Jurkat, Clone E6-1 (cell line): ENCODE results near the gene SIPA1L3.

Source experiments
- DNase-seq: peaks from one replicate; pipeline ENCODE4 v3.0.0-alpha.2; 2011; ENCODE audit warnings: low read depth, low spot score
- H3K4me3 ChIP-seq: 2 replicates; pipeline ENCODE4 v1.5.1; 2011; ENCODE audit warnings: mild to moderate bottlenecking, low read length, control low read depth, moderate library complexity

SIPA1L3 gene

DNA sequence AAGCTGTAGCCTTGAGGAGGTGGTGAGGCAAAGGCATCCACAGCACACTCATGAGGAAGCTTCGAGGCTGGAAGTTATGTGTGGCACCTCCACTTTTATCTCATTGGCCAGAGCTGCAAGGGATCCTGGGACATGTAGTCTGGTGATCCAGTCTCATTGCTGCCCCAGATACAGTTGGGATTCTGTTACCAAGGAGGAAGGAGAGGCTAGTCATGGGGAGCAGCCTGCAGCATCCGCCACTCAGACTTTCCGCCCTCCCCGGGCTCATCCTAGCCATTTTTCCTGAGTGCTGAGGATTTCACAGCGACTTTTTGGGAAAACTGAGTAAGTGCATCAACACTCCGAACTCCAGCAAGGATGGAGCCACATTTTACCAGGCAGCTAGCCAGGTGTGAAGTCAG, 242.7 kb downstream of the SIPA1L3 start:
- no peak for DNase-seq
- no peak overlapping the region for H3K4me3 ChIP-seq

DNA sequence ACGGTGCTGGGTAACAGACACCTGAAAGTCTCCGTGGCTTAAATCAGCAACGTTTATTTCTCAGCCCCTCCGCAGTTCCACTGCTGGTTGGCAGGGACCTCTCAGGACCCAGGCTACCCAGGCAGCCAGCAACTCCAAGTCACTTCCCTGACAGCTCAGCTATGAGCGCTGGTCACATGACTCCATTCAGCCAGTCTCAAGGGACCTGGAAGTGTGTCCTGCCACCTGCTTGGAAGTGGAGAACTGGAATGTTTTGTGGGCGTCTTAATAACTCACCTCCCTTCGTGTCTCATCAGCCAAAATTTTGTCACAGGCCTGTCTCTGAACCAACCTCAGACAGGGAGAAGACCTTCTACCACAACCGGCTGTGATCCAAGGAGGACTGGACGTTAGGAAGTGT, 244.2 kb downstream of the SIPA1L3 start:
- no peak overlapping the region for H3K4me3 ChIP-seq
- no peak for DNase-seq

DNA sequence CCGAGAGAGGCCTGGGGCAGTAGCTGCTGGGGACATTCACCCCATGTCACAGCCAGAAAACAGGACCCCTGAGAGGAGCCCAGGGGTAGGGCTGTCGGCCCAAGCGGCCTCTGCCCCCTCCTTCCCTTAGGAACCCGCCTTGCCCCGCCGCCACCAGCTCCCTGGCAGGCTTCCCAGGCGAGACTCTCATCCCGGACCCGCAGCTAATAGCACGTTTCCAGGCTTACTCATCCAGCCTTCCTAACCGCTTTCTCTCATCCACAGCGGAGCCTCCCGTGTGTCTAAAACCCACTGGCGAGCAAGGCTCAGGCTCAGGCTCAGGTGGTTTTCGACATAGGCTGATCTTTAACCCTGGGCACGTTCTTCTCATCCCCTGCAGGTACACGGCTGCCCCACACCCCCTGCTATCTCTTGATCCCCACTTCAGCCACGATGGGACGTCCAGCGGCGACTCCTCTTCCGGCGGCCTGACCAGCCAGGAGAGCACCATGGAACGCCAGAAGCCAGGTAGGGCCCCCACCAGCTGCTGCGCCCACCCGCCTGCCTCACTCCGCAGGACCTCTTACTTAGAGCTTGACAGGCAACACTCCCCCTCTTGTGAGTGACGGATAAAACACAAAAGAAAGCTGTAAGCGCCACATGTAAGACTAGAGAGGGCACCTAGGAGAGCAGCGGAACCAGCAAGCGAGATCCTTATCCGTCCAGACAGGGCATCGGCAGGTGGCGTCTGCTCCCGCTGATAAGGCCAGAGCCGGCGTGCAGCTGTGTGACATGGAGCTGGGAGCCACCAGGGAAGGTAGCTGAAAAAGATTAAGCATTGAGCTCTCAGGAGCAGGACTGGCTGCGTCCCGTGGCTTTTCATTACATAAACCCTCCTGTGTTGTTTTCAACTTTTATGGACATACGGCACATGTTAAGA, 245.7 kb downstream of the SIPA1L3 start:
- DNase-seq = no peak
- H3K4me3 ChIP-seq = no peak overlapping the region

DNA sequence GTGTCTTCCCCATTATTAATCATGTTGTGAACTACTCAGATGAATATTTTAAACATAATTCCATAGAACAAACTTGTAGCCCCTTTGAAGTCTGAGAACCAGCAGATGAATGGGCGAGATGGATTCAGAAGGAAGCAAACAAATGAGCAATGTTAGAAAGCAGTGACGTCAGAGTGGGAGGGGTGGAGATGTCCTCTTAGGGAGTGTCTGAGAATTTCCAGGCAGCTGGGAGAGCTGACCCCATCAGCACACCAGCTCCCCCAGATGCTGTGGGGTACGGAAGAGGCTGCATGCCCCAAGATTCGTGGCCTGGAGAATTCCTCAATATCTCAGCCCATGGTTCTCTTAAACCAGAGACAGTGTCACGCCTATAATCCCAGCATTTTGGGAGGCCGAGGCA, 248.4 kb downstream of the SIPA1L3 start:
- no peak for DNase-seq
- H3K4me3 ChIP-seq = no peak overlapping the region

DNA sequence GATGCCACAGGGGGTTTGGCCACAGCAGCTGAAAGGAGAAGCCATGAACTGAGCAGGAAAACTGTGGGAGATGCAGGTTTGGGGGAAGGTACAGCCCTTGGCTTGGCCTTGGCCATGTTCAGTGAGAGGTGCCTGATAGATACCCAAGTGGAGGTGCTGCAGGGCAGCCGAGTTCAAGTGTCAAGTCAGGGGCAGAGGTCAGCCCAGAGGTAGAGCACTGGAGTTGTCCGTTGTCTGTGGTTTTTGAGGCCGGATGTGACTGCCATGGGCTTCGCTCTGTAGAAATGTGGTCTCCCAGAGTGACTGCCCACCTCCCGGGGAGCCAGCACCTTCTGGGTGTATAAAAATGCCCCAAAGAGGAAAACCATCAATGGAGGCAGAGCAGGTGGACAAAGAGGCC, 251.7 kb downstream of the SIPA1L3 start:
- no peak for DNase-seq
- no peak overlapping the region for H3K4me3 ChIP-seq

DNA sequence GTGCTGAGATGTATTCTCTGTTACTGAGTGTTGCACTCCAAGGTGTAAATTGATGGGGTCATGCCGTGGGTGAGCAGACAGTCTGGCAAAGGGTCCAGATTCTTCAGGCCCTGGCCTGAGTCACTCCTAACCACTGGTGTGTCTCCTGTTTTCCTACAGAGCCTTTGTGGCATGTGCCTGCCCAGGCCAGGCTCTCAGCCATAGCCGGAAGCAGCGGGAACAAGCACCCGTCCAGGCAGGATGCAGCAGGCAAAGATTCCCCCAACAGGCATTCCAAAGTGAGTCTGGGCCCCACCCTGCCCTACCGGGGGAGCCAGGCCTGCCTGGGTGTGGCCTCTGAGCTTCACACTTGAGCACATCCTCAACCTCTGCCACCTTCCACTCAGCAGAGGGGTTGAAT, 255.1 kb downstream of the SIPA1L3 start:
- DNase-seq = no peak

DNA sequence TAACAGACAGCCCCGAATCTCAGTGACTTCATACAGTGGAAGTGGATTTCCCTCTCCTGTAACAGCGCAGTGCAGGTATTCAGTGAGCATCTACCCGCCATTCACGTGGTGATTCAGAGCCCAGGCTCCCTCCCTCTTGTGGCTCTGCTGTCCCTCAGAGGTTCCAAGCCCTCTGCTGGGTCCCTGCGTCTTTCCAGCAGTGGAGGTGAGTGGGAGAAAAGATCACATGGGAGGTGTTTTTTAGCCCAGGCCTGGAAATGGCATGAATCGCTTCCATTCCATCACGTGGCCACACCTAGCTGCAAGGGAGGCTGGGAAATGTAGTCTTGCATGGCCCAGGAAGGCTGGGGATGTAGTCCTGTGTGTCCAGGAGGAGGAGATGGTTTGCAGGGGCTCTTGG, 255.6 kb downstream of the SIPA1L3 start:
- DNase-seq = no peak
- H3K4me3 ChIP-seq = no peak overlapping the region

More for the DNA sequence above, 255.1 kb downstream of the SIPA1L3 start:
- no peak overlapping the region for H3K4me3 ChIP-seq

DNA sequence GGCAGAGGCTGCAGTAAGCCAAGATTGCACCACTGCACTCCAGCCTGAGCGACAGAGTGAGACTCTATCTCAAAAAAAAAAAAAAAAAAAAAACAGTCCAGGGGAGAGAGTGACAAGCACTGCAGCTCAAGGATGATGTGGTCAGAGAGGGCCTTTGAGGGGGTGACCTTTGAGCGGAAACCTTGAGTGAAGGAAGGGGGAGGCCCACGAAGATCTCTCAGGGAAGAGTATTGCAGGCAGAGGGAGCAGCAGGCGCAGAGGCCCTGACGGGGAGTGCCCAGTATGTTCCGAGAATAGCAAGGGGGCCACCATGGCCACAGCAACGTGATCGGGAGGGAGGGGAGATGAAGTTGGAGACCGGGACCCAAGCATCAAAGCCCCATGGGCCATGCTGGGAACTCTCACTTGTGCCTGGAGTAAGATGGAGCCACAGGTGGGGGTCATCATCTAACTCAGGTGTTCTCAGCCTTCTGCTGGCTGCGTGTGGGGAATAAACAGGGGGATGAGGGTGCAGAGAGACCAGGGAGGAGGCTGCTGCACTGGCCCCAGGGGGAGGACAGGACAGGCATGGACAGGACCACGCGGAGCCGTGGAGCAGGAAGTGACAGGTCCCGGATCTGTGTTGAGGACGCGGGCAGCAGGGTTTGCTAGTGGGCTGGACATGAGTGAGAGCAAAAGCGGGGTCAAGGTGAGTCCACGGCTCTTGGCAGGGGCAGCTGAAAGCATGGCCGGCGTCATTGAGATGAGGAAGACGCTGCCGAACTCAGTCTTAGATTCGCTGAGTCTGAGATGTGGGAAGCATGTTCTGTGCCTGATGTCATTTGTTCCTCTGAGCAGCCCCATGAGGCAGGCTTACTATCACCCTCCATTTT, 256.6 kb downstream of the SIPA1L3 start:
- no peak for DNase-seq
- no peak overlapping the region for H3K4me3 ChIP-seq

DNA sequence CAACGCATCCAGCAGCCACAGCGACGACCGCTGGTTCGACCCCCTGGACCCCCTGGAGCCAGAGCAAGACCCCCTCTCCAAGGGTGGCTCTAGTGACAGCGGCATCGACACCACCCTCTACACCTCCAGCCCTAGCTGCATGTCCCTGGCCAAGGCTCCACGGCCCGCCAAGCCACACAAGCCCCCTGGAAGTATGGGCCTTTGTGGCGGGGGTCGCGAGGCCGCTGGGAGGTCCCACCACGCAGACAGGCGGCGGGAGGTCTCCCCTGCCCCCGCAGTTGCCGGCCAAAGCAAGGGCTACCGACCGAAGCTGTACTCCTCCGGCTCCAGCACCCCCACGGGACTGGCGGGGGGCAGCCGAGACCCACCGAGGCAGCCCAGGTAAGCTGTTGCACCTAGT, 257.5 kb downstream of the SIPA1L3 start:
- no peak overlapping the region for H3K4me3 ChIP-seq
- DNase-seq = no peak

DNA sequence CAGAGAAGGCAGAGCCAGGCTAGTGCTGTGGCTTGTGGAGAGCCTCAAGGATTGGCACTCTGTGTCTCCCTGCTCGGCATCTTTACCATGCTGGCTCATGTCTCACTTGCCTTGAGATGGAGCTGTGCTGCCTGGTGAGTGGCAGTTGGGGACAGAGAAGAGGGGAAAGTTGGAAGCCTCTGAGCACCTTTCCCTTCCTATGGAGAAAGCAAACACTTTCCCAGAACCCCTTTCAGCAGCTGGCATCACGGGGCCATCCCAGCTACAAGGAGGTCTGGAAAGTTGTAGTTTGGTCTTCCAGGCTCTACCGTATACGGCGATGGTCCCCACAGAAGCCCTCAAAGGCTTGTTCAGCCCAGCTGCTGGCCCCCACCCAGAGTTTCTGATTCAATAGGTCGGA, 258.3 kb downstream of the SIPA1L3 start:
- DNase-seq = no peak
- H3K4me3 ChIP-seq = no peak overlapping the region

DNA sequence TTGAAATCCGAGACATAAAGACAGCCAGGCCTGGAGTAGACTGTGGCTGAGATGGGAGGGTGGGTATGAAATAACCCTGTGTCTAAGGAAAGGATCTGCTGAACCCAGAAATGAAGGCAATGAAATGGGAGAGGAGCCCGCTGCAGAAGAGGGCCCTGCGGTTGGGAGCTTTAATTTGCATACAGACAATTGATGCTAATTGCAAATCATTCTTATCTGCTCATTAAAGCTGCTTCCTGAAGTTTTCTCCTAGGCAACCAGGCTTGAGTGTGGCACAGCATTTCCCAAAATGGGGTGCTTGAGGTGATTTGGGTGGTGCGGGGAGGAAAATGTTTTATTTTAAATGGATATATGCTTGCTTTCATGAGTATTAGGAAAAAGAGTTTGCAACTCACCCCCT, 261.6 kb downstream of the SIPA1L3 start:
- no peak overlapping the region for H3K4me3 ChIP-seq

DNA sequence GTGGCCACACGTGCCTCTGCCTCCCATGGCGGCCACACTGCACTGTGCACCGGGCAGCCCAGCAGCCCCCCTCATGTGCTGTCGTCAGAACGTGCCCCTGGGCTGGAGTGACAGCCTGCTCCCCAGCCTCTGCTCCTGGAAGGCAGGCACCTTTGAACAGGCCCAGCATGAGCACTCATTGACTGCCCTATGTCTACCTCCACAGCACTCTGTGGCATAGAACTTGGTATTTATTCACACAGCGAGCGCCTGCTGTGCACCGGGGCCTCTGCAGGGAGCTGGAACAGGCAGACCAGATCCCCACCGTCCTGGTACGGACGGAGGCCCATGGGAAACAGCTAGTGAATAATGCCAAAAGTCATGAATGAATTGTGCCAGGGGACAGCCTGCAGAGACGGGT, 263.3 kb downstream of the SIPA1L3 start:
- no peak overlapping the region for H3K4me3 ChIP-seq
- DNase-seq = no peak

More for the DNA sequence above, 261.6 kb downstream of the SIPA1L3 start:
- DNase-seq = no peak

DNA sequence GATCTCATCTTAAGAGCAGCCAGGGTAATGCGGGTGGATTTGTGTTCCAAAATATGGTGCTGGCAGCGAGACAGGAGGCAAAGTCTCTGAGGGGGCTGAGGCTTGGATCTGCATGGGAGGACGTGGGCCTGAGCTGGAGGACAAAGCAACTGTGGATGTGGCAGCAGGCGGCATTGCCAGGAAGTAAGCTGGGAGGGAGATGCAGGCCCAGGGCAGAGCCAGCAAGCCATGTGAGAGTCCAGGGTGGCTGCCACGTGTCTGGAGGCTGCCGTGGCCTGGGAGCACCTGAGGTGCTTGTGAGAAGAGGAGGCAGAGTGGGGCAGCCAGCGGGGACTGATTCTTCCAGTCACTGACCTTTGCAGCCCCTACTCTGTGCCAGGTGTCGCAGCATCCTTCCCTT, 265.0 kb downstream of the SIPA1L3 start:
- H3K4me3 ChIP-seq = no peak overlapping the region
- DNase-seq = no peak

DNA sequence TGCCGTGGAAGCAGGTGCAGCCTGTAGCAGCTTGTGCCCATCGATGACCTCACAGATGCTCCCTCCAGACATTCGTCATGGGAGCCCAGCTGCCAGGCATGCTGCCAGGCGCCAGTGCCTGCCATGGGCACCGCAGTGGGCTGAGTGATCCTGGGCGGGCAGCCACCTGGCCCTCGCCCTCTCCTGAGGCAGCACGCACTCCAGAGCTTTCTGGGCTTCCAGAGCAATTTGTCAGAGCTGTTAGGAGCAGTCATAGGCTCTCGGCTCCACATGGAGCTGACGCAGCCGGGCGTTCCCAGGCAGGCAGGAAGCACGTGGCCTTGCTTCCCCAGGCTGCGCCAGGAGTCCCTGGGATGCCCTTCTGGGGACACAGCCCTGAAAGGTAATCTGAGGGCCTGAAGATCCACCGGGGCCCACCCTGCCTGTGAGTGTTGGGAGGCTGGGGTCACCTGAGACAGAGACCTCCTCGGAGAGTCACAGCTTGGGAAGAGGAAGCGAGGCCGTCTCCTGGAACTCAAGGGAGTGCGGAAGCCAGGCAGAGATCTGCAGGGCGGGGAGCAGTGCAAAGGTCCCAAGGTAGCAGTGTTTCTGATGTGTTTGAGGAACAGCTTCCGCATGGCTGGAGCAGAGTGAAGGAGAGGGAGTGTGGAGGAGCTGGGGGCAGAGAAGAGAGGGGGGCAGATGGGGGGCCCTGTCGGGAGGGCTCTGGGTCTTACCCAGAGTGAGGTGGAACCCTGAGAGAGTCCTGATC, 266.5 kb downstream of the SIPA1L3 start:
- no peak for DNase-seq
- H3K4me3 ChIP-seq = no peak overlapping the region

DNA sequence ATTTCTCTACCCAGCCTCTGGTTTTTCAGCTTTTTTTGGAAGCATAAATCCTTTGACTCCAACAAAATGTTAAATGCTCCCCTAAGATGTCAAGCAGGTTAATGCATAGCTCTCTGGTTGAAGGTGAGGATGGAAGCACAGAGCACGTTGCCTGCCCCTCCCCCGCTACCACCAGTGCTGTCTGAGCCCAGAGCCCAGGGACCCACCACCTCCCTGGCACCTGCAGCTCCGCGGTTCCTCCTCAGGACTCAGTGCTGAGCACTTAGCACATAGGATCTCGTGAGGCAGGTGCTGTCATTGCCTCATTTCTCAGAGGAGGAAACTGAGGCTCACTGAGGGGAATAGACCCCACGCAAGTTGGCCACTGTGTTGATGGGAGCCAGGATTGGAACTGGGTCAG, 268.4 kb downstream of the SIPA1L3 start:
- no peak for DNase-seq
- H3K4me3 ChIP-seq = no peak overlapping the region

DNA sequence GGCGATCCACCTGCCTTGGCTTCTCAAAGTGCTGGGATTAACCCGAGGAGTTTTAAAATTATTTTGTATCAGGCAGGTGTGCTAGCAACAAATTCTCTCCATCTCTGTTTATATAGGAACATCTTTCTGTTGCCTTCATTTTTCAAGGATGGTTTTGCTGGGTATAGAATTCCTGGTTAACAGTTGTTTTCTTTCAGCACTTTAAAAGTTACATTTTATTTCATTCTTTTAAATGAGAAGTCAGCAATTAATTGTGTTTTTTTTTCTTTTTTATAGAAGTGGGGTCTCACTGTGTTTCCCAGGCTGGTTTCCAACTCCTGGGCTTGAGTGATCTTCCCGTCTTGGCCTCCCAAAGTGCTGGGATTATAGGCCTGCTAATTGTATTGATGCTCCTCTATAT, 273.1 kb downstream of the SIPA1L3 start:
- no peak for DNase-seq
- no peak overlapping the region for H3K4me3 ChIP-seq

DNA sequence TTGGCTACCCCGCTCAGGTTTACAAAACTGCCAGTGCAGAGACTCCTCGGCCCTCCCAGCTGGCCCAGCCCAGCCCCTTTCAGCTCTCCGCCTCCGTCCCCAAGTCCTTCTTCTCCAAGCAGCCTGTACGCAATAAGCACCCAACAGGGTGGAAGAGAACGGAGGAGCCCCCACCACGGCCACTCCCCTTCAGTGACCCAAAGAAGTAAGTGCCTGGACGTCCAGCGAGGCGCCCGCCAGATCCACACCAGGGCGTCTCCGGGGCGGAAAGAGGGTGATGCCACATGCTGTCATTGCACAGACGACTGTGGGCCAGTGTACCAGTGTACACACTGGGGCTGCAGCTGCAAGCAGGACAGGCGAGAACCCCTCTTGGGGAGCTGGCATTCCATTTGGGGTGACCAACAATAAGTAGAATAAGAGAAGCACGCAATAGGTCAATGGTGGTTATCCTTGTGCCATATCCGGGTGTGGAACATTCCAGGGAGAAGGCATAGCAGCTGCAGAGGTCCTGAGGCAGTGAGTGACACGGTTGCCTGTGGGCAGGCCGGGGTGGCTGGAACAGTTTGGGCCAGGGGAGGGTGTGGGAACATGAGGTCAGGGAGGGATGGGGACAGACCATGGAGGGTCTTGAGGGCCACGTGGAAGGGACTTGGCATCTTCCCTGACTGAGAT, 275.7 kb downstream of the SIPA1L3 start:
- no peak for DNase-seq
- H3K4me3 ChIP-seq = no peak overlapping the region

DNA sequence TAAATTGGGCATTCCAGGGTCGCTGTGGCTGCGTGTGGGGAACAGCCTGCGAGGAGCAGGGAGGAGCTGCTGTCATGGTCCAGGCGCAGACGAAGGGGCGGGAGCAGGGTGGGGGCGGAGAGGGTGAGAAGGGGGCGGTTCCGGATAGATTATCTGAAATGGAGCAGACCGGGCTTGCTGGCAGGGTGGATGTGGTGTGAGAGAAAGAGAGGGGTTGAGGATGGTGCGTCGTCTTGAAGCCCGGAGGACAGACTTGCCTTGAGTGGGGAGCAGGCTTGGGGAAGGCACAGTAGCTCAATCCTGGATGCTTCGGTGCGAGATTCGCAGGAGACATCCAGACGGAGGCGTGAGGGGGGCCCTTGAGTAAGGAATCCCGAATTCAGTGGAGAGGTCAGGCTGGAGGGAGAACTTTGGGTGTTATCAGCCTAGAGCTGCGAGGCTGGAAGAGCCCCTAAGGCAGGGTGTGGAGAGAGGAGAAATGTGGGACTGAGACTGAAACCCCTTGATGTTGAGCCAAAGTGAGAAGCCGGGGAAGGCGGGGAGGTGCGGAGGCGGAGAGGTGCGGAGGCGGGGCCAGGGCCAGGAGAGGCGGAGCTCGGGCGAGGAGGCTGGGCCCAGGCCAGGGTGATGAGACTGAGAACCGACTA, 276.4 kb downstream of the SIPA1L3 start:
- no peak for DNase-seq

DNA sequence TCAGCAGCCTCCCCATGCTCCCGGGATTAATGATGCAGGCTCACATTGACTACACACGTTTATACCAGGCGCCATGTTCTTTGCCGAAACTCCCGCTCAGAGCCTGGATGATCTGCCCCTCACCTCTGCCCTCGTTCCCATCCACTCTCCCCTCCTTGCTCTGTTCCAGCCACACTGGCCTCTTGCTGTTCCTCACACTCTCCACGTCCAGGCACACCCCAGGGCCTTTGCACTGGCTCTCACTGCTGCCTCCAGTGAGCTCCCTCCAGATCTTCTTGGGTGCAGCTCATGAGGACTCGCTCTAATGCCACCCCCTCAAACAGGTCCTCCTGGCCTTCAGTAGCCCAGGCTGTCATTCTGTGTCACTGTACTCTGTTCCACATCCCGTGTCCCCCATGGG, 277.8 kb downstream of the SIPA1L3 start:
- no peak for DNase-seq
- no peak overlapping the region for H3K4me3 ChIP-seq

More for the DNA sequence above, 276.4 kb downstream of the SIPA1L3 start:
- H3K4me3 ChIP-seq = no peak overlapping the region
